Measurements from ENCODE around the gene THAP10. TPM values are rescaled to one million over a fixed set of nuclear protein-coding genes. Genes with fewer than 3 reads are reported as not detected.
"Not testable (repeated sequence)": the region's sequence is repeated elsewhere in the genome, so short reads cannot be mapped to it uniquely, and the experiment has no call there.

Gene THAP10
- not detected in 2 replicates for total RNA-seq

DNA sequence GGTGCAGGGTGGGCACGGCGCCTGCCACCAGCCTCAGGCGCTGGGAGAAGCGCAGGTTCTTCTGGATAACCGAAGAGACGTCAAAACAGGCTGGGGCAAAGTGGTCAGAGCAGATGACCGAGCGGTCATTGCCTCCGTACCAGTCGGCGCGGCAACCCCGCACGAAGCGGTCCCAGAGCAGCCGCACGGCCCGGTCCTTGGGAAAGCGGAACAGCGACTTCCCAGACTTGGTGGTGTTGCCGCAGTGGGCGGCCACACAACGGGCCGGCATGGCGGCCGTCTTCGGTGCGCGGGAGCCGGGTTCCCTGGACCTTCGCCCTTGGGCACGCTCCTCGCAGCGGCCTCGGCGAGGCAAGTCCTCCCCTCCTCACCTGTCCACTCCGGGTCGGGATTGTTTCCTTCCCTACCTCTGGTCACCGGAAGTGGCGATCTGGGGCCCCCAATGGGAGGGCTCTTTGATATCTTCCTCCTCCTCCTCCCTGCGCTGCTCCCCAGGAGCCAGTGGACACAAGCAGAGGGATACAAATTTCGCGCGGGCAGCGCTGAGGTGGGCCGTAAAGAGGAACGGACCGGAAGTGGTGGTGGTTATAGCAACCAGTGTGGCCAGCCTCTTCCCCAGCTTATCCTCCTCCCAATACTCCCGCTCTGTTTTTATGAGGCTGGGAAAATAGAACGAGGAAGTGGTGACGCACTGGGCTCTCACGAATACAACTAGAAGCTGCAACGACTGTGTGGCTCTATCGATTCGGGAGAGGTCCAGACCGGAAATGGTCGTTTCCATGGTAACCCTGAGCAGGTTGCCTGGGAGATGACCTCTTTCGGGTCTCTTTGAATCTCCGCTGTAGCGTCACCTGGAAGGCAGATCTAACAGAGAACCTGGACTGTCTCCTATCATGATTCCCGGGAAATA lies at the start of gene THAP10, which contains the start of gene LRRC49:
Gene THAP10 (minus strand): TSS at position 432 of the 910 bp plus-strand sequence. CDS start 161 bp downstream, at position 271.
Gene LRRC49 (plus strand): TSS at position 825 of the 910 bp plus-strand sequence. CDS start 69 bp downstream, at position 894.
- Mint-ChIP-seq H3K27ac (peak within 1 kb of the TSS; percentile 55), H3K36me3 (ENCODE audit: low read depth) (no peaks in the 10 kb centered on the region), H3K27me3 (peaks cover 60% of the 10 kb centered on the region), H3K4me1 (peaks cover 11% of the 10 kb centered on the region), H3K4me3 (peak within 1 kb of the TSS; percentile 85), H3K9me3 (peaks cover 6% of the 10 kb centered on the region)
- peak; percentile 80 for DNase-seq
- intact Hi-C loops (cut with micrococcal nuclease), result no loop called here

DNA sequence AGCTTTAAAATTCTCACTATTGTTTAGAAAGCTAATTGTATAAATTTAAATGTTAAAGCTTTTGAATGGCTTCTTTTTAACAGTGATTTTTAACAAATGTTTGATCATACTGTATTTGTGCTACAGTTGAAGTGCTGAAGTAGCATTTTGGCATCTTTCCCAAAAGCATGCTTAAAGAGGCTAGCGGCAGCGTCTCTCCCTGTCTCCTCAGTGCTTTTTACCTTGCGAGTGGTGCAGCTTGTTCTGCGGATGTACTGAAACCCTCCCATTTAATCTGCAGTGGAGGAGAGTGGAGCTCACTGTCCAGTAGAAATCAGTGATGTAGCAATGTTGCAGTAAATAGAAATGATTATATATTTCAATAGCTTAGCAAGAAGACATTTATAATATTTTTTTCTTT lies 44.1 kb upstream of the THAP10 start:
- no peak for DNase-seq
- no peaks in the 10 kb centered on the region for H3K4me1 Mint-ChIP-seq
- no peaks in the 10 kb centered on the region for H3K36me3 Mint-ChIP-seq (ENCODE audit: low read depth)
- peaks cover 21% of the 10 kb centered on the region for H3K27me3 Mint-ChIP-seq
- H3K4me3 Mint-ChIP-seq, result no peak overlapping the region
- H3K9me3 Mint-ChIP-seq, result no peaks in the 10 kb centered on the region
- no peak overlapping the region for H3K27ac Mint-ChIP-seq
- intact Hi-C loops (cut with micrococcal nuclease), result no loop called here

DNA sequence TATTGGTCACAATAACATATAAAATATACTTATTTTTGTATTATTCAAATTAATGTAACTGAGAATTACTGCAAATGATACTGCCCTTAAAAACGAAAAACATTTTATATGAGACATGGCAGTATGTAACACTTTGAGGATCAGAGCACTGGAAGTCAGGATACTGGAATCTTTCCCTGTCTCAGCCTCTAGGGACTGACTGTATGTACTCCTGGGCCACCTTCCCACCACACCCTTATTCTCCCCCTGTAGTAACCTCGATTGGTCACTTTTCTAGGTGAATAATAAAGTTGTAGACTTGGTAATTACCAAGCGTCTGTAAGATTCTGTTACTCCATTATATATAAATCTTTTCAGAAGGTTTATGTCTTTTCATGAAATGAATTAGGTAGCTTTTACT lies 43.4 kb upstream of the THAP10 start:
- no peaks in the 10 kb centered on the region for H3K4me1 Mint-ChIP-seq
- no peak for DNase-seq
- H3K4me3 Mint-ChIP-seq, result no peak overlapping the region
- peaks cover 21% of the 10 kb centered on the region for H3K27me3 Mint-ChIP-seq
- no peaks in the 10 kb centered on the region for H3K9me3 Mint-ChIP-seq
- no peak overlapping the region for H3K27ac Mint-ChIP-seq
- no peaks in the 10 kb centered on the region for H3K36me3 Mint-ChIP-seq (ENCODE audit: low read depth)
- intact Hi-C loops (cut with micrococcal nuclease), result no loop called here

DNA sequence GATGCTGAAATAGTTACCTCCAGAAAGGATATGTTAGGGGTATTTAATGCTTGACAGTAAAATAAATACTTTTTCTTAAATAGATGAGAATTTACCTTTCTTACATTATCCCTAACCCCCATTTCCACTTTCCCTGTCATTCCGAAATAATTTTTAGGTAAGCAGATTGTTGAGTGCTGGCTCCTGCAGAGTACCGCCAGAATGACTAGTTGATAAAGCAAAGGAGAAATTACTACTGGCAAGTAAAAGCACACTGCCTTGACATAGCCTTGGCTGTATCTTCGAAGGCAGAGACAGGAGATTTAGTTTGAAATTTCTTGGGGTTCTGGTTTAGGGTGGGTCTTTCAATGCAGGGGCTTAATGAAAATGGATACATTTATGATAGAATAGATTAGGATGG lies 41.2 kb upstream of the THAP10 start:
- Mint-ChIP-seq H3K9me3 (no peaks in the 10 kb centered on the region), H3K4me3 (no peak overlapping the region), H3K27me3 (peaks cover 28% of the 10 kb centered on the region), H3K36me3 (ENCODE audit: low read depth) (no peaks in the 10 kb centered on the region), H3K27ac (no peak overlapping the region), H3K4me1 (no peaks in the 10 kb centered on the region)
- intact Hi-C loops (cut with micrococcal nuclease), result no loop called here
- DNase-seq, result no peak

DNA sequence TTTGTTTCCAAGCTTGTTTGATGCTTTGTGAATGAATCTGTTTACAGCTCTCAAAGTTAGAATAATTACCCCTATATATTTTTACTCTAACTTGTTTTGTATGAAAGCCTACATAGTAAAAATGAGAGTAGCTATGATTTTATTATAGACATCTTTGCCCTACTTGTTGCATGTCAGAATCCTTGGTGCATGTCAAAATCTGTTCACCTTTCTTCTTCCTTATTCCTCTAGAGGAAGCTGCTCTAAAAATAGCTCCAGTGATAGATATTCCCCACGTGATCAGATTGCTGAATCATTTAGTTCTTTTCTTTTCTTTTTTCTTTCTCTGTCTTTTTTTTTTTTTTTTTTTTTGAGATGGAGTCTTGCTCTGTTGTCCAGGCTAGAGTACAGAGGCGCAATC lies 40.2 kb upstream of the THAP10 start:
- peaks cover 24% of the 10 kb centered on the region for H3K27me3 Mint-ChIP-seq
- H3K36me3 Mint-ChIP-seq (ENCODE audit: low read depth), result no peaks in the 10 kb centered on the region
- no peak overlapping the region for H3K4me3 Mint-ChIP-seq
- H3K4me1 Mint-ChIP-seq, result no peaks in the 10 kb centered on the region
- intact Hi-C loops (cut with micrococcal nuclease), result no loop called here
- no peak for DNase-seq
- H3K9me3 Mint-ChIP-seq, result no peaks in the 10 kb centered on the region
- H3K27ac Mint-ChIP-seq, result no peak overlapping the region

DNA sequence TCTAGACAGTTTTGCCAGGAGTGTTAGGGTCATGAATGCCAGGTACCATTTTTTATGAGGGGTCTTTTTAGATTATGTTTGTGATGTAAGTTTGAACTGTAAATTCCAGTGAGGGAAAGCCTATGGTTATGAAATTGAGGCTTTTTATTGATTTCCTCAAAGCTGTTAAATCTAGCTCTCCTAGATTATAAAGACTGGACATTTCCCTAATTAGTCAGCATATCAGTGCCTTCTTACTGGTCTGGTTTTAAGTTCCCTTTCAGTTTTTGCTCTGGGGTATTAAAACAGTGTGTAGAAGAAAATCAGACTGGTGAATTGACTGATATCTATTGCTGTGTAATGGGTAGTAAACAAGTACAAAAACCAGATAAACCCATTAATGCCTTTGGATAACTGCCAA lies 39.6 kb upstream of the THAP10 start:
- intact Hi-C loops (cut with micrococcal nuclease), result no loop called here
- Mint-ChIP-seq H3K27me3 (peaks cover 26% of the 10 kb centered on the region), H3K27ac (no peak overlapping the region), H3K4me1 (no peaks in the 10 kb centered on the region), H3K9me3 (no peaks in the 10 kb centered on the region), H3K4me3 (no peak overlapping the region), H3K36me3 (ENCODE audit: low read depth) (no peaks in the 10 kb centered on the region)
- DNase-seq, result no peak

DNA sequence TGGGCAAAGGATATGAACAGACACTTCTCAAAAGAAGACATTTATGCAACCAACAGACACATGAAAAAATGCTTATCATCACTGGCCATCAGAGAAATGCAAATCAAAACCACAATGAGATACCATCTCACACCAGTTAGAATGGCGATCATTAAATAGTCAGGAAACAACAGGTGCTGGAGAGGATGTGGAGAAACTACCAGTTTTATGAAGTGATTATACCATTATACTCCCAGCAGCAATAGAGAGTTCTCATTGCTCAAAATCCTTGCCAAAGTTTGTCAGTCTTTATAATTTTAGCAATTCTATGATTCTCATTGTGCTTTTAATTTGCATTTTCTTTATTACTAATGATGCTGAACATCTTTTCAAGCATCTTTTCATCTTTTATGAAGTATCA lies 34.7 kb upstream of the THAP10 start:
- H3K27ac Mint-ChIP-seq; intact Hi-C loops (cut with micrococcal nuclease); H3K9me3 Mint-ChIP-seq; H3K4me3 Mint-ChIP-seq; H3K36me3 Mint-ChIP-seq (ENCODE audit: low read depth); DNase-seq; H3K4me1 Mint-ChIP-seq: not testable (repeated sequence)
- peaks cover 38% of the 10 kb centered on the region for H3K27me3 Mint-ChIP-seq

DNA sequence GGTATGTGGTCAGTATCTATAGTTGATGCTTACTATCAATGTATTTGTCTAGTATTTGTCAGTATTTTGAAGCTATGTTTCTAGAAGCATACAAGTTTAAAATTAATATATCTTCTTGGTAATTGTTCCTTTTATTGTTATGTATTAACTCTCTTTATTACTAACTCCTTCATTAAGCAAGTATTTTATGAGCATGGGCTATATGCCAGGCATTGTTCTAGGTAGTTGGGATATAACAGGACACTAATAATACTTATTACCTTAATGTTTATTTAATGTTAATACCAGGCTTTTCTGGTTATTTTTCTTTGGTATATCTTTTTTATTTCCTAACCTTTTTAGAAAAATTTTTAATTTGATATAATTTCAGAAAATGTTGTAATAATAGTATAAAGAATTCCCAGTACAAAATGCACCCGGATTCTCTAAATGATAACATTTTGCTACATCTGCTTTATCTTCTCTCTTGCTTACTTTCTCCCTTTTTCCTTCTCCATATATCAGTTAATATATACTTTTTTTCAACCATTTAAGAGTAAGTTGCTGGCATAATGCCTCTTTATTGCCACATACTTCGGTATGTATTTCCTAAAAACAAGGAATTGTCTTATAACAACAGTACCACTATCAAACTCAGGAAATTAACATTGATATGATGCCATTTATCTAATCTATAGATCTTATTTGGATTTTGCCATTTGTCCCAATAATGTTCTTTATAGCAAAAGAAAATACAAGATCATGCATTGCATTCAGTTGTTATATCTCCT lies 31.3 kb upstream of the THAP10 start:
- no peaks in the 10 kb centered on the region for H3K36me3 Mint-ChIP-seq (ENCODE audit: low read depth)
- no peaks in the 10 kb centered on the region for H3K4me1 Mint-ChIP-seq
- no peak for DNase-seq
- H3K27ac Mint-ChIP-seq, result no peak overlapping the region
- no peak overlapping the region for H3K4me3 Mint-ChIP-seq
- H3K9me3 Mint-ChIP-seq, result peaks cover 5% of the 10 kb centered on the region
- intact Hi-C loops (cut with micrococcal nuclease), result no loop called here
- peaks cover 33% of the 10 kb centered on the region for H3K27me3 Mint-ChIP-seq

DNA sequence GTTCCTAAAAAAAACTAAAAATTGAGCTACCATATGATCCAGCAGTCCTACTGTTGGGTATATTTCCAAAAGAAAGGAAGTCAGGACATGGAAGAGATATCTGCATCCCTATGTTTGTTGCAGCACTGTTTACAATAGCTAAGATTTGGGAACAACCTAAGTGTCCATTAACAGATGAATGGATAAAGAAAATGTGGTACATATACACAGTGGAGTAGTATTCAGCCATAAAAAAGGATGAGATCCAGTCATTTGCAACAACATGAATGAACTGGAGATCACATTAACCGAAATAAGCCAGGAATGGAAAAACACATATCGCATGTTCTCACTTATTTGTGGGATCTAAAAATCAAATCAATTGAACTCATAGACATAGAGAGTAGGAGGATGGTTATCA lies 29.9 kb upstream of the THAP10 start:
- Mint-ChIP-seq H3K27me3 (peaks cover 29% of the 10 kb centered on the region), H3K9me3 (peaks cover 7% of the 10 kb centered on the region), H3K36me3 (ENCODE audit: low read depth) (no peaks in the 10 kb centered on the region), H3K4me1 (no peaks in the 10 kb centered on the region), H3K4me3 (no peak overlapping the region), H3K27ac (no peak overlapping the region)
- no peak for DNase-seq
- intact Hi-C loops (cut with micrococcal nuclease), result no loop called here

DNA sequence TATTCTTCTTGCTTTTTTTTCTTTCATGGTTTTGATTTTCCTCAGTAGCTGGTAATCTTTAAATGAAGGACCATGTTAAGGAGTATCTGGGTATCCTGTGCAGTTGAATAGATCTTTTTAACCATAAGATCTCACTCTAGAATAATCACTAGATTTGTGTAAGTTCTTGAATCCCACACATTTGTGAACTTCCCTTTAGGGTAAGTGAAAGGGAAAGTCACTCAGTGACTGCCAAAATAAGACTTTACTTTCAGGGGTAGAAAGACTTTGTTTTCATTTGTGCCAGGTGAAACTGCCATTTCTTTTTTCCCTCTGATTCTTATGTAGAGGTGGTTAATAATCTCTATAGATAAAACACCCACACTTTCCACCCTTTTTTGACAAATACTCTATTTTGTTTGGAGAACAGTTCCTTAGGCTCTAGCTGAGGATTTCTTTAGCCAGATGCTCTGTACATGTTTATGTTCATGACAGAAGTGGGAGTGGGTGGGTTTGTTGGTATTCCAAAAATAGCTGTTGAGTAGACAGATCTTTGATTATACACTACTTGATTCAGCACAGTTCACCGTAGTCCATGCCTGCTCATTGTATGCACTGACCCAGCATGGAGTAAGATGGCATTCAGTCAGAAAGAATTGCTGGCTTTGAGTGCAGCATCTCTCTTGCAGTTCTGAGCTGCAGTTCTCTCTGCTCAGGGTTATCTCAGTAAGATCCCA lies 28.9 kb upstream of the THAP10 start:
- H3K4me3 Mint-ChIP-seq, result no peak overlapping the region
- peaks cover 7% of the 10 kb centered on the region for H3K9me3 Mint-ChIP-seq
- H3K27ac Mint-ChIP-seq, result no peak overlapping the region
- H3K4me1 Mint-ChIP-seq, result no peaks in the 10 kb centered on the region
- intact Hi-C loops (cut with micrococcal nuclease), result no loop called here
- no peaks in the 10 kb centered on the region for H3K36me3 Mint-ChIP-seq (ENCODE audit: low read depth)
- no peak for DNase-seq
- H3K27me3 Mint-ChIP-seq, result peaks cover 26% of the 10 kb centered on the region

DNA sequence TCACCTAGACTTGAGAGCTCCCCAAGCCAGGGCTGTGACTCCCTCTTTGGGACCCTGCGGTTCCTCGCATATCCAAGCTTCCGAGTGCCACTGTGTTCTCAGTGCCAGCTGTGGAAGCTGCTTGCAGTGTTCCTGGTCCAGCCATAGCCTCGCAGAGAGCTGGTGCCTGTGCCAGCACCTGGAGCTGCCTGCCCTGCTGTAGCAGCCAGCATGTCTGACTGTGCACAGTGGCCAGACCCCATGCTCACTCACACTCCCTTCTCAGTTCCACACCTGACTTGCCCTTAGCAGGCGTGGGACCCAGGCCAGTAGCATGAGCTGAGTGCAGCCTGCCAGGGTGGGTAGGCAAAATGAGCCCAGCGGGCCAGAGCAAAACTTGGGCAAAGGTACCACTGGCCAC lies 25.7 kb upstream of the THAP10 start:
- peaks cover 7% of the 10 kb centered on the region for H3K9me3 Mint-ChIP-seq
- intact Hi-C loops (cut with micrococcal nuclease), result no loop called here
- H3K36me3 Mint-ChIP-seq (ENCODE audit: low read depth), result no peaks in the 10 kb centered on the region
- H3K27ac Mint-ChIP-seq, result no peak overlapping the region
- no peaks in the 10 kb centered on the region for H3K4me1 Mint-ChIP-seq
- no peak for DNase-seq
- H3K4me3 Mint-ChIP-seq, result no peak overlapping the region
- H3K27me3 Mint-ChIP-seq, result peaks cover 16% of the 10 kb centered on the region

DNA sequence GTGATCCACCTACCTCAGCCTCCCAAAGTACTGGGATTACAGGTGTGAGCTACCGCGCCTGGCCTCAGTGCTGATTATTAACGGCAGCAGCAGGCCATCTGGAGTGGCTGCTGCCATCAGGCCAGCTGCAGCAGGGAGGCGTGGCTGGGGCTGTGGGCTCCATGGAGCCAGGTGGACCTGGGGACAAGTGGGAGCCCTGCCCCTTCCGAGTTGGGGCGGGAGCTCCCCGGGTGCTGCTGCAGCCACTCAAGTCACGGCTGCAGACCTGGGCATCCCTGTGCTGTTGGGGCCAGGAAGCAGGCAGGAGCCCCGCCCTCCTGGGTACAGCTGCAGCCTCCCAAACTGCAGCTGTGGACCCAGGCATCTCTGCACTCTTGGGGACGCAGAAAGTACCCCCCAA lies 24.3 kb upstream of the THAP10 start:
- Mint-ChIP-seq H3K9me3 (peaks cover 3% of the 10 kb centered on the region), H3K4me3 (no peak overlapping the region), H3K36me3 (ENCODE audit: low read depth) (no peaks in the 10 kb centered on the region), H3K27me3 (peaks cover 11% of the 10 kb centered on the region), H3K4me1 (no peaks in the 10 kb centered on the region), H3K27ac (no peak overlapping the region)
- intact Hi-C loops (cut with micrococcal nuclease), result no loop called here
- DNase-seq, result no peak

DNA sequence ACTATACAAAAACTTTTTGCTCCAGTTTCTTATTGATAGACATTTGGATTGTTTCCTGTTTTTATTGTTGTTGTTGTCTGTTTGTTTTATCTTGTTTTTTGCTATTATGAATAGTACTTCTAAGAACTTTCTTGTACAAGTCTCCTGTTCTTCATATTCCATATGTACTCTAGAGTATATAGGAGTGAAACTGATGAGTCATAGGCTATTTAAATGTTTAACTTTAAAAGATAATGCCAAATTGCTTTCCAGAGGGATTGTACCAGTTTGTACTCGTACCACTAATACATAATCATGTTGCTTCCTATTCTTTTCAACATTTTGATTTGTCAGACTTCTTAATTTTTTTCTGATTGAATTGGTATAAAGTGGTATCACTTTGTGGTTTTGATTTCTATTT lies 20.0 kb upstream of the THAP10 start:
- no peaks in the 10 kb centered on the region for H3K4me1 Mint-ChIP-seq
- H3K27ac Mint-ChIP-seq, result no peak overlapping the region
- no peaks in the 10 kb centered on the region for H3K36me3 Mint-ChIP-seq (ENCODE audit: low read depth)
- no peak overlapping the region for H3K4me3 Mint-ChIP-seq
- peaks cover 8% of the 10 kb centered on the region for H3K9me3 Mint-ChIP-seq
- DNase-seq, result no peak
- H3K27me3 Mint-ChIP-seq, result peaks cover 9% of the 10 kb centered on the region
- intact Hi-C loops (cut with micrococcal nuclease), result no loop called here

DNA sequence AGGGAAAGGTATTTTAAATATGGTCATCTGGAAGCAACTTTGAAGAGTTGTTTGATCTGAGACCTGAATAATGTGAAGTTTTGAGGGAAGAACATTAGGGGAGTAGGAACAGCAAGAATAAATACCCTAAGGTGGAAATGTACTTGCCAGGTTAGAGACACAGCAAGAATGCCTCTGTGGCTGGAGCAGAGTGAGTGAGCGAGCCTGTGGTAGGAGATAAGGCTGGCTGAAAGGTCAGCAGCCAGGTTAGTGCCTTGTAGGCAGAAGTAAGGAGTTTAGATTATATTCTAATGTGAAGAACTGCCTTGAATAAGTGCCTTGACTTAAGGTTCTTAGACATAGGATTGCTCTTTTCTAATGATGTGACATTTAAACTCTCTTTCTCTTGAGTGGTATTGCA lies 18.7 kb upstream of the THAP10 start:
- no peak for DNase-seq
- H3K27me3 Mint-ChIP-seq, result peaks cover 9% of the 10 kb centered on the region
- H3K9me3 Mint-ChIP-seq, result peaks cover 12% of the 10 kb centered on the region
- no peaks in the 10 kb centered on the region for H3K36me3 Mint-ChIP-seq (ENCODE audit: low read depth)
- H3K27ac Mint-ChIP-seq, result no peak overlapping the region
- intact Hi-C loops (cut with micrococcal nuclease), result no loop called here
- no peak overlapping the region for H3K4me3 Mint-ChIP-seq
- no peaks in the 10 kb centered on the region for H3K4me1 Mint-ChIP-seq
